Osteocyte (in vitro differentiated cells): ENCODE results near the gene CRACR2B. TPM values are rescaled to one million over a fixed set of nuclear protein-coding genes. Genes with fewer than 3 reads are reported as not detected.

Experiments used
- DNase-seq: peaks from one replicate; pipeline ENCODE4 v3.0.0; 2021; ENCODE audit warnings: mixed read lengths; ENCODE audit not compliant: unreplicated experiment; ENCODE audit errors: extremely low spot score
- H3K27ac Mint-ChIP-seq: one replicate; pipeline ENCODE4 v1.8.0; 2021; ENCODE audit warnings: mild to moderate bottlenecking, mixed read lengths; ENCODE audit not compliant: unreplicated experiment
- H3K27me3 Mint-ChIP-seq: one replicate; pipeline ENCODE4 v1.8.0; 2021; ENCODE audit warnings: mixed read lengths; ENCODE audit not compliant: unreplicated experiment
- H3K36me3 Mint-ChIP-seq: one replicate; pipeline ENCODE4 v1.8.0; 2021; ENCODE audit warnings: mixed read lengths; ENCODE audit not compliant: unreplicated experiment
- H3K4me1 Mint-ChIP-seq: one replicate; pipeline ENCODE4 v1.8.0; 2021; ENCODE audit warnings: mixed read lengths; ENCODE audit not compliant: unreplicated experiment
- H3K4me3 Mint-ChIP-seq: one replicate; pipeline ENCODE4 v1.8.0; 2021; ENCODE audit warnings: mild to moderate bottlenecking, moderate library complexity, mixed read lengths; ENCODE audit not compliant: unreplicated experiment
- H3K9me3 Mint-ChIP-seq: one replicate; pipeline ENCODE4 v1.8.0; 2021; ENCODE audit warnings: mixed read lengths; ENCODE audit not compliant: unreplicated experiment
- total RNA-seq: library from RNA; stranded (reverse); gene quantifications from 2 replicates; pipeline ENCODE4 v1.2.1, GENCODE V29; 2021
- TF ChIP-seq, protein P1 (sequence below): fragments of 200-600 bp; sonication (generic); IDR thresholded peaks from 2 replicates; pipeline ENCODE4 v1.5.0; 2021; ENCODE audit warnings: antibody characterized with exemption, mild to moderate bottlenecking, moderate library complexity

The CRACR2B gene
- total RNA-seq, 1 donor from 2014 or later, result 4.2 TPM

- no peak overlapping the region for H3K4me3 Mint-ChIP-seq
- H3K27ac Mint-ChIP-seq, result no peak overlapping the region
- no peaks in the 10 kb centered on the region for H3K27me3 Mint-ChIP-seq
- TF ChIP-seq, protein P1, sequence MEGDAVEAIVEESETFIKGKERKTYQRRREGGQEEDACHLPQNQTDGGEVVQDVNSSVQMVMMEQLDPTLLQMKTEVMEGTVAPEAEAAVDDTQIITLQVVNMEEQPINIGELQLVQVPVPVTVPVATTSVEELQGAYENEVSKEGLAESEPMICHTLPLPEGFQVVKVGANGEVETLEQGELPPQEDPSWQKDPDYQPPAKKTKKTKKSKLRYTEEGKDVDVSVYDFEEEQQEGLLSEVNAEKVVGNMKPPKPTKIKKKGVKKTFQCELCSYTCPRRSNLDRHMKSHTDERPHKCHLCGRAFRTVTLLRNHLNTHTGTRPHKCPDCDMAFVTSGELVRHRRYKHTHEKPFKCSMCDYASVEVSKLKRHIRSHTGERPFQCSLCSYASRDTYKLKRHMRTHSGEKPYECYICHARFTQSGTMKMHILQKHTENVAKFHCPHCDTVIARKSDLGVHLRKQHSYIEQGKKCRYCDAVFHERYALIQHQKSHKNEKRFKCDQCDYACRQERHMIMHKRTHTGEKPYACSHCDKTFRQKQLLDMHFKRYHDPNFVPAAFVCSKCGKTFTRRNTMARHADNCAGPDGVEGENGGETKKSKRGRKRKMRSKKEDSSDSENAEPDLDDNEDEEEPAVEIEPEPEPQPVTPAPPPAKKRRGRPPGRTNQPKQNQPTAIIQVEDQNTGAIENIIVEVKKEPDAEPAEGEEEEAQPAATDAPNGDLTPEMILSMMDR, result no peak
- no peak for DNase-seq
- H3K9me3 Mint-ChIP-seq, result no peaks in the 10 kb centered on the region
- H3K4me1 Mint-ChIP-seq, result peaks cover 4% of the 10 kb centered on the region
- no peaks in the 10 kb centered on the region for H3K36me3 Mint-ChIP-seq
Measured at GRCh38 chr11:869399-870126, 41.8 kb downstream of the CRACR2B start.

- H3K27me3 Mint-ChIP-seq, result no peaks in the 10 kb centered on the region
- H3K36me3 Mint-ChIP-seq, result no peaks in the 10 kb centered on the region
- no peak for DNase-seq
- peaks cover 4% of the 10 kb centered on the region for H3K4me1 Mint-ChIP-seq
- no peak overlapping the region for H3K4me3 Mint-ChIP-seq
- no peak overlapping the region for H3K27ac Mint-ChIP-seq
- no peaks in the 10 kb centered on the region for H3K9me3 Mint-ChIP-seq
- TF ChIP-seq, protein P1, result no peak
Measured at GRCh38 chr11:870127-870413, 42.4 kb downstream of the CRACR2B start.

GRCh38 chr11:870418-870817 lies 42.7 kb downstream of the CRACR2B start:
- Mint-ChIP-seq H3K4me3 (no peak overlapping the region), H3K27me3 (no peaks in the 10 kb centered on the region), H3K27ac (no peak overlapping the region), H3K9me3 (no peaks in the 10 kb centered on the region), H3K4me1 (peaks cover 4% of the 10 kb centered on the region), H3K36me3 (no peaks in the 10 kb centered on the region)
- no peak for DNase-seq
- TF ChIP-seq, protein P1, result no peak

- no peak overlapping the region for H3K4me3 Mint-ChIP-seq
Measured at GRCh38 chr11:871472-871871, 43.8 kb downstream of the CRACR2B start.

GRCh38 chr11:872799-873198 lies 45.1 kb downstream of the CRACR2B start:
- H3K4me3 Mint-ChIP-seq, result no peak overlapping the region
- TF ChIP-seq, protein P1, result no peak
- no peak overlapping the region for H3K27ac Mint-ChIP-seq
- peaks cover 18% of the 10 kb centered on the region for H3K4me1 Mint-ChIP-seq
- H3K36me3 Mint-ChIP-seq, result no peaks in the 10 kb centered on the region
- no peaks in the 10 kb centered on the region for H3K27me3 Mint-ChIP-seq
- no peaks in the 10 kb centered on the region for H3K9me3 Mint-ChIP-seq
- no peak for DNase-seq

More at GRCh38 chr11:871472-871871, 43.8 kb downstream of the CRACR2B start:
- TF ChIP-seq, protein P1, result no peak
- Mint-ChIP-seq H3K36me3 (no peaks in the 10 kb centered on the region), H3K27ac (no peak overlapping the region), H3K9me3 (no peaks in the 10 kb centered on the region), H3K27me3 (no peaks in the 10 kb centered on the region), H3K4me1 (peaks cover 10% of the 10 kb centered on the region)
- DNase-seq, result no peak
